Colonic mucosa (tissue), 4 donors: ENCODE data around the gene FAM114A2. TPM values are rescaled to one million over a fixed set of nuclear protein-coding genes. Genes with fewer than 3 reads are reported as not detected.

Source experiments
- DNase-seq: peaks from one replicate; pipeline ENCODE4 v3.0.0-alpha.2; 2020
- H3K27ac ChIP-seq: fragments of 200-600 bp; one replicate; pipeline ENCODE4 v1.8.0; 2021
- H3K27me3 ChIP-seq: fragments of 200-600 bp; one replicate; pipeline ENCODE4 v1.8.0; 2021
- H3K36me3 ChIP-seq: fragments of 200-600 bp; one replicate; pipeline ENCODE4 v1.8.0; 2021
- H3K4me1 ChIP-seq: fragments of 200-600 bp; one replicate; pipeline ENCODE4 v1.8.0; 2021; ENCODE audit warnings: mild to moderate bottlenecking
- H3K4me3 ChIP-seq: fragments of 200-600 bp; one replicate; pipeline ENCODE4 v1.8.0; 2021
- H3K9ac ChIP-seq, 2 donors: one replicate each; pipeline ENCODE4 v1.7.0; 2013; ENCODE audit warnings: control low read depth in 2 of 2, low read depth in 2 of 2, low read length in 2 of 2
- H3K9me3 ChIP-seq: fragments of 200-600 bp; one replicate; pipeline ENCODE4 v1.8.0; 2021
- CTCF ChIP-seq: fragments of 200-600 bp; IDR thresholded peaks from one replicate; pipeline ENCODE4 v1.8.0; 2022; ENCODE audit warnings: antibody characterized with exemption, mild to moderate bottlenecking
- intact Hi-C: fragments of 100-400 bp; cut with DNase I; formaldehyde crosslinking; loops from one replicate; pipeline ENCODE4 v1.14.1; 2022
- total RNA-seq, 2 donors: library from RNA; stranded (reverse); fragmentation: NEBNext Ultra II Directional in 1 of 2; extraction: Animal tissue kit (Norgen Biotek cat#: 25700) in 1 of 2; gene quantifications; one replicate each; pipeline ENCODE4 v1.2.1, GENCODE V29; 2021
- donor health status: healthy.
- donor health status: DM: no; HTN: no; CAD: no.
- donor health status: DM: no; HTN: no; CAD: no.

FAM114A2 gene
- total RNA-seq, 2 donors from 2014 or later = 15.8 to 16.0 TPM

- Histone ChIP-seq H3K4me1 (no peaks in the 10 kb centered on the region), H3K36me3 (no peaks in the 10 kb centered on the region), H3K9me3 (no peaks in the 10 kb centered on the region), H3K4me3 (no peak overlapping the region), H3K27ac (no peak overlapping the region), H3K9ac (no peak overlapping the region), H3K27me3 (no peaks in the 10 kb centered on the region)
- TF ChIP-seq CTCF = no peak
- intact Hi-C loops = no loop called here
- no peak for DNase-seq
Measured at GRCh38 chr5:153969563-153969895, 69.2 kb downstream of the FAM114A2 start.

GRCh38 chr5:153968761-153969562 is 69.7 kb downstream of the FAM114A2 start:
- intact Hi-C loops = no loop called here
- no peak for TF ChIP-seq CTCF
- H3K9me3 ChIP-seq = no peaks in the 10 kb centered on the region
- no peak for DNase-seq
- no peak overlapping the region for H3K27ac ChIP-seq
- H3K4me1 ChIP-seq = no peaks in the 10 kb centered on the region
- H3K4me3 ChIP-seq = no peak overlapping the region
- H3K27me3 ChIP-seq = no peaks in the 10 kb centered on the region
- no peak overlapping the region for H3K9ac ChIP-seq
- no peaks in the 10 kb centered on the region for H3K36me3 ChIP-seq

- TF ChIP-seq CTCF = peak; percentile 61
- H3K4me3 ChIP-seq = no peak overlapping the region
- no peak overlapping the region for H3K9ac ChIP-seq
- DNase-seq = peak; percentile 30
- intact Hi-C loops = loop anchor here (2.0 kb wide), 1 partner anchor 1432 kb away; no protein-coding TSS in a partner anchor
- no peaks in the 10 kb centered on the region for H3K4me1 ChIP-seq
- H3K27me3 ChIP-seq = no peaks in the 10 kb centered on the region
- no peaks in the 10 kb centered on the region for H3K9me3 ChIP-seq
- no peak overlapping the region for H3K27ac ChIP-seq
- no peaks in the 10 kb centered on the region for H3K36me3 ChIP-seq
Measured at GRCh38 chr5:153964880-153965645, 73.6 kb downstream of the FAM114A2 start.

- no peak for DNase-seq
- H3K27me3 ChIP-seq = no peaks in the 10 kb centered on the region
- no peak overlapping the region for H3K27ac ChIP-seq
- no peaks in the 10 kb centered on the region for H3K4me1 ChIP-seq
- no peak overlapping the region for H3K9ac ChIP-seq
- no peaks in the 10 kb centered on the region for H3K36me3 ChIP-seq
- intact Hi-C loops = loop anchor here (2.0 kb wide), 1 partner anchor 1432 kb away; no protein-coding TSS in a partner anchor
- H3K9me3 ChIP-seq = no peaks in the 10 kb centered on the region
- H3K4me3 ChIP-seq = no peak overlapping the region
- no peak for TF ChIP-seq CTCF
Measured at GRCh38 chr5:153964191-153964879, 74.4 kb downstream of the FAM114A2 start.
